HCT116 (cell line): Measurements from ENCODE around the gene MEG3. TPM values are rescaled to one million over a fixed set of nuclear protein-coding genes. Genes with fewer than 3 reads are reported as not detected.

Experiments used
- ATAC-seq: fragments of 200-7000 bp; cut with Tn5 transposase; 2 replicates; pipeline ENCODE4 v1.9.1; 2020; ENCODE audit warnings: mild to moderate bottlenecking, moderate library complexity
- BruUV-seq: library from RNA; stranded (reverse); fragments of 400-500 nt; replicated peaks from 2 replicates; lab custom pipeline; 2021; lab: Mats Ljungman, UMichigan
- CTCF ChIA-PET: fragments of 300-600 bp; sonication (Branson Sonifier 250); formaldehyde crosslinking; loops from one replicate; lab custom pipeline; 2021; ENCODE audit warnings: antibody characterized with exemption; lab: Charles Lee
- POLR2A ChIA-PET: fragments of 300-600, 350-600 bp; sonication (Branson Sonifier 250); formaldehyde crosslinking; loops from one replicate; lab custom pipeline; 2021; ENCODE audit warnings: antibody characterized with exemption; lab: Charles Lee
- RAD21 ChIA-PET, 2 experiments: fragments of 300-600 bp; sonication (Branson Sonifier 250); formaldehyde crosslinking; loops; one replicate each; lab custom pipeline; 2023; ENCODE audit warnings: low total read pairs in 2 of 2; ENCODE audit not compliant: uncharacterized antibody in 2 of 2, unreplicated experiment in 2 of 2, low non-redundant PET in 1 of 2; lab: Charles Lee
- DNase-seq: peaks from one replicate; pipeline ENCODE4 v3.0.0-alpha.2; 2010; ENCODE audit warnings: low read depth, low spot score
- H2AFZ ChIP-seq: fragments of 200-600 bp; shearing (Covaris generic), sonication (generic); 2 replicates; pipeline ENCODE4 v1.6.1; 2017; ENCODE audit warnings: low read depth, mixed run types, mixed read lengths, antibody characterized with exemption, low read length; ENCODE audit not compliant: poor library complexity, severe bottlenecking
- H3K27ac ChIP-seq: 2 replicates; pipeline ENCODE4 v1.5.1; 2012; ENCODE audit warnings: low read depth, low read length
- H3K27me3 ChIP-seq: fragments of 200-600 bp; sonication (generic); 2 replicates; pipeline ENCODE4 v1.6.1; 2016; ENCODE audit warnings: mixed run types, low read length, mixed read lengths; ENCODE audit not compliant: insufficient read depth
- H3K36me3 ChIP-seq, 2 experiments: fragments of 200-500 bp in 1 of 2; fragments of 200-600 bp in 1 of 2; sonication (Bioruptor generic) in 1 of 2; sonication (generic) in 1 of 2; 2 replicates each; pipeline versions ENCODE4 v1.5.1 to v1.6.1; 2014 to 2016; ENCODE audit warnings: low read length in 2 of 2, inconsistent platforms in 1 of 2, mixed read lengths in 1 of 2, mixed run types in 1 of 2; ENCODE audit not compliant: insufficient read depth in 2 of 2, control insufficient read depth in 1 of 2
- H3K4me1 ChIP-seq, 2 experiments: fragments of 200-600 bp in 1 of 2; sonication (generic) in 1 of 2; 2 replicates each; pipeline versions ENCODE4 v1.5.1 to v1.6.1; 2012 to 2017; ENCODE audit warnings: low read length in 2 of 2, inconsistent platforms in 1 of 2, mild to moderate bottlenecking in 1 of 2, mixed read lengths in 1 of 2, mixed run types in 1 of 2, moderate library complexity in 1 of 2; ENCODE audit not compliant: insufficient read depth in 2 of 2, control insufficient read depth in 1 of 2
- H3K4me2 ChIP-seq: fragments of 200-600 bp; sonication (generic); 2 replicates; pipeline ENCODE4 v1.6.1; 2017; ENCODE audit warnings: mixed run types, low read length, mixed read lengths
- H3K4me3 ChIP-seq, 2 experiments: fragments of 200-600 bp in 1 of 2; sonication (generic) in 1 of 2; replicated peaks in 1 of 2; 2 replicates each; pipeline ENCODE4 v1.5.1; 2011 to 2016; ENCODE audit warnings: low read length in 2 of 2, control low read depth in 1 of 2, low read depth in 1 of 2, mild to moderate bottlenecking in 1 of 2, mixed read lengths in 1 of 2, mixed run types in 1 of 2
- H3K79me2 ChIP-seq: fragments of 200-600 bp; sonication (generic); 2 replicates; pipeline ENCODE4 v1.6.1; 2017; ENCODE audit warnings: mild to moderate bottlenecking, mixed run types, low read length, moderate library complexity, mixed read lengths; ENCODE audit not compliant: insufficient read depth
- H3K9ac ChIP-seq: fragments of 200-600 bp; sonication (generic); 2 replicates; pipeline ENCODE4 v1.6.1; 2016; ENCODE audit warnings: low read length, mixed read lengths
- H3K9me2 ChIP-seq: fragments of 200-600 bp; sonication (generic), shearing (Covaris generic); 2 replicates; pipeline ENCODE4 v1.6.1; 2017; ENCODE audit warnings: mixed run types, mild to moderate bottlenecking, moderate library complexity; ENCODE audit not compliant: insufficient read depth
- H3K9me3 ChIP-seq, 2 experiments: fragments of 200-500 bp in 1 of 2; fragments of 200-600 bp in 1 of 2; sonication (Bioruptor generic) in 1 of 2; sonication (generic) in 1 of 2; 2 replicates each; pipeline ENCODE4 v1.6.1; 2014 to 2017; ENCODE audit warnings: low read length in 2 of 2, mixed read lengths in 2 of 2, inconsistent platforms in 1 of 2, low read depth in 1 of 2, mild to moderate bottlenecking in 1 of 2, mixed run types in 1 of 2, moderate library complexity in 1 of 2; ENCODE audit not compliant: control insufficient read depth in 1 of 2, insufficient read depth in 1 of 2
- H4K20me1 ChIP-seq: fragments of 200-600 bp; sonication (generic), shearing (Covaris generic); 2 replicates; pipeline ENCODE4 v1.6.1; 2017; ENCODE audit warnings: mixed run types, mild to moderate bottlenecking, moderate library complexity; ENCODE audit not compliant: insufficient read depth
- CBX3 ChIP-seq: IDR thresholded peaks from 2 replicates; pipeline ENCODE4 v1.6.1; 2012; ENCODE audit warnings: low read depth
- EGR1 ChIP-seq: IDR thresholded peaks from 2 replicates; pipeline ENCODE4 v1.6.1; 2012; ENCODE audit warnings: low read depth
- EZH2phosphoT487 ChIP-seq: fragments of 200-600 bp; IDR thresholded peaks from 2 replicates; pipeline ENCODE4 v1.6.1; 2018; ENCODE audit warnings: antibody characterized with exemption, borderline replicate concordance
- MAX ChIP-seq: IDR thresholded peaks from 2 replicates; pipeline ENCODE4 v1.6.1; 2012
- POLR2A ChIP-seq: IDR thresholded peaks from 2 replicates; pipeline ENCODE4 v1.7.0; 2011; ENCODE audit warnings: borderline replicate concordance; ENCODE audit not compliant: insufficient read depth, insufficient read length; ENCODE audit errors: extremely low read depth
- POLR2AphosphoS5 ChIP-seq: IDR thresholded peaks from 2 replicates; pipeline ENCODE4 v1.6.1; 2011; ENCODE audit warnings: mild to moderate bottlenecking, low read depth, low read length, moderate library complexity
- SIN3A ChIP-seq: IDR thresholded peaks from 2 replicates; pipeline ENCODE4 v1.6.1; 2012; ENCODE audit warnings: low read depth
- SP1 ChIP-seq: IDR thresholded peaks from 2 replicates; pipeline ENCODE4 v1.6.1; 2012; ENCODE audit warnings: low read depth
- TCF7L2 ChIP-seq: IDR thresholded peaks from 2 replicates; pipeline ENCODE4 v1.7.0; 2011; ENCODE audit warnings: borderline replicate concordance, inconsistent platforms; ENCODE audit not compliant: insufficient read depth, insufficient read length; ENCODE audit errors: extremely low read depth
- YY1 ChIP-seq: IDR thresholded peaks from 2 replicates; pipeline ENCODE4 v1.6.1; 2011; ENCODE audit warnings: low read length, low read depth, moderate library complexity, mild to moderate bottlenecking; ENCODE audit not compliant: insufficient replicate concordance; ENCODE audit errors: extremely low read depth
- ZFX ChIP-seq: fragments of 450-650 bp; IDR thresholded peaks from 2 replicates; pipeline ENCODE4 v1.6.1; 2017
- intact Hi-C: fragments of 100-400 bp; cut with micrococcal nuclease; formaldehyde crosslinking; loops from 2 replicates; pipeline ENCODE4 v1.10.0; 2022
- total RNA-seq: library from RNA; stranded (reverse); gene quantifications from one replicate; pipeline ENCODE4 v1.2.1, GENCODE V29; 2021; ENCODE audit not compliant: unreplicated experiment
- TF ChIP-seq, protein P1 (sequence below): IDR thresholded peaks from 2 replicates; pipeline ENCODE4 v1.6.1; 2011; ENCODE audit warnings: mild to moderate bottlenecking, low read length, moderate library complexity; ENCODE audit not compliant: insufficient replicate concordance; ENCODE audit errors: extremely low read depth

The MEG3 gene
- total RNA-seq, 1 experiment from 2014 or later = 2.5 TPM

DNA sequence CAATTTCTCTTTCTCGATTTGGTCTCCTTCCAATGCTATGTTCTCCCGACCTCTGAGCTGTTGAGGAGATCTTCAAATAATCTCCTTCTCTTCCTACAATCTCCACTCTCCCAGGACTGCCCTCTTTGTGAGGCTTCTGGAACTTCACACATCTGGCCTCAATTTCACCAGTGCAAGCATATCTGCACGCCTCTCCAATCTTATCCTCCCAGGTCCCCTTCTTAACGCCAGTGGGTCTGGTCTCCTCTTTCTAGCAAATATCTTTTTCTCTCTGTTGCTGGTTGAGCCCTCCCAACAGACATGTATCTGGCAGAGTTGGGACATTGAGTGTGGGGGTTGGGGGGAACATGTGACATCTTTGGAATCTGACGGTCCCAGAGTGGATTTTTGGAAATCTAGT, 59.7 kb downstream of the MEG3 start:
- ATAC-seq (no peak), DNase-seq (no peak)
- Histone ChIP-seq H3K9ac (no peak overlapping the region), H3K4me2 (no peak overlapping the region), H4K20me1 (no peaks in the 10 kb centered on the region), H3K79me2 (no peaks in the 10 kb centered on the region), H3K4me3 (no peak overlapping the region), H3K4me1 (no peaks in the 10 kb centered on the region), H3K9me2 (no peaks in the 10 kb centered on the region), H3K36me3 (no peaks in the 10 kb centered on the region), H3K9me3 (no peaks in the 10 kb centered on the region), H3K27ac (no peak overlapping the region), H3K27me3 (no peaks in the 10 kb centered on the region), H2AFZ (no peak overlapping the region)
- RAD21 ChIA-PET = interaction anchor here in 1 of 2 experiments (0.7 kb wide), 1 partner anchor 15 kb away, joined by 4 read pairs; no protein-coding TSS in a partner anchor
- POLR2A ChIA-PET = no interaction called here
- CTCF ChIA-PET = no interaction called here
- no peak for TF ChIP-seq EGR1
- no peak for TF ChIP-seq MAX
- TF ChIP-seq, protein P1, sequence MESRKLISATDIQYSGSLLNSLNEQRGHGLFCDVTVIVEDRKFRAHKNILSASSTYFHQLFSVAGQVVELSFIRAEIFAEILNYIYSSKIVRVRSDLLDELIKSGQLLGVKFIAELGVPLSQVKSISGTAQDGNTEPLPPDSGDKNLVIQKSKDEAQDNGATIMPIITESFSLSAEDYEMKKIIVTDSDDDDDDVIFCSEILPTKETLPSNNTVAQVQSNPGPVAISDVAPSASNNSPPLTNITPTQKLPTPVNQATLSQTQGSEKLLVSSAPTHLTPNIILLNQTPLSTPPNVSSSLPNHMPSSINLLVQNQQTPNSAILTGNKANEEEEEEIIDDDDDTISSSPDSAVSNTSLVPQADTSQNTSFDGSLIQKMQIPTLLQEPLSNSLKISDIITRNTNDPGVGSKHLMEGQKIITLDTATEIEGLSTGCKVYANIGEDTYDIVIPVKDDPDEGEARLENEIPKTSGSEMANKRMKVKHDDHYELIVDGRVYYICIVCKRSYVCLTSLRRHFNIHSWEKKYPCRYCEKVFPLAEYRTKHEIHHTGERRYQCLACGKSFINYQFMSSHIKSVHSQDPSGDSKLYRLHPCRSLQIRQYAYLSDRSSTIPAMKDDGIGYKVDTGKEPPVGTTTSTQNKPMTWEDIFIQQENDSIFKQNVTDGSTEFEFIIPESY = no peak
- no peak for TF ChIP-seq EZH2phosphoT487
- TF ChIP-seq SIN3A = no peak
- TF ChIP-seq POLR2A = no peak
- TF ChIP-seq TCF7L2 = no peak
- TF ChIP-seq YY1 = no peak
- no peak for TF ChIP-seq SP1
- TF ChIP-seq ZFX = no peak
- TF ChIP-seq POLR2AphosphoS5 = no peak
- TF ChIP-seq CBX3 = no peak
- intact Hi-C loops = no loop called here
- BruUV-seq = no TSS peak
